KBM-7 (cell line): ENCODE data around the gene MLC1.
A peak's percentile ranks its signal among the peaks of the same experiment; 100 is the strongest.

Experiments used
- DNase-seq: peaks from one replicate; pipeline ENCODE4 v3.0.0-alpha.2; 2015
- in situ Hi-C: fragments of 300-500 bp; cut with MboI; formaldehyde crosslinking; loops from 2 replicates; pipeline ENCODE4 v1.14.3; 2020; ENCODE audit warnings: low sequenced_read_pairs, low pct_unique_long_range_greater_than_20kb, mixed read lengths

The MLC1 gene

GRCh38 chr22:50027639-50028537 lies 57.3 kb downstream of the MLC1 start:
- in situ Hi-C loops: loop anchor here (25.0 kb wide), 1 partner anchor 266 kb away; no protein-coding TSS in a partner anchor
- DNase-seq: peak; percentile 23

GRCh38 chr22:50025993-50026392 lies 59.2 kb downstream of the MLC1 start:
- in situ Hi-C loops: loop anchor here (25.0 kb wide), 1 partner anchor 264 kb away; no protein-coding TSS in a partner anchor
- no peak for DNase-seq

GRCh38 chr22:50022171-50022819 lies 62.9 kb downstream of the MLC1 start:
- in situ Hi-C loops: no loop called here
- DNase-seq: no peak

GRCh38 chr22:50020606-50021005 lies 64.6 kb downstream of the MLC1 start:
- no peak for DNase-seq
- in situ Hi-C loops: no loop called here

- no peak for DNase-seq
- in situ Hi-C loops: no loop called here
Observed at GRCh38 chr22:50019316-50019715, 65.9 kb downstream of the MLC1 start.

- no peak for DNase-seq
- in situ Hi-C loops: no loop called here
Observed at GRCh38 chr22:50018608-50019285, 66.5 kb downstream of the MLC1 start.

GRCh38 chr22:50017701-50018224 lies 67.5 kb downstream of the MLC1 start:
- in situ Hi-C loops: no loop called here
- no peak for DNase-seq

GRCh38 chr22:50016988-50017700 lies 68.1 kb downstream of the MLC1 start:
- in situ Hi-C loops: no loop called here
- no peak for DNase-seq

GRCh38 chr22:50016308-50016987 lies 68.8 kb downstream of the MLC1 start:
- in situ Hi-C loops: no loop called here
- no peak for DNase-seq

- in situ Hi-C loops: no loop called here
- no peak for DNase-seq
Observed at GRCh38 chr22:50015451-50016307, 69.5 kb downstream of the MLC1 start.

GRCh38 chr22:50014655-50015401 lies 70.4 kb downstream of the MLC1 start:
- no peak for DNase-seq
- in situ Hi-C loops: no loop called here

- in situ Hi-C loops: no loop called here
- DNase-seq: no peak
Observed at GRCh38 chr22:50014053-50014501, 71.1 kb downstream of the MLC1 start.

GRCh38 chr22:50012211-50013181 lies 72.7 kb downstream of the MLC1 start, which contains the start of gene IL17REL:
Gene IL17REL (minus strand): TSS chr22:50012765. CDS start chr22:50012646, 119 bp downstream.
- in situ Hi-C loops: no loop called here
- no peak for DNase-seq

GRCh38 chr22:50011447-50012210 lies 73.6 kb downstream of the MLC1 start:
- DNase-seq: no peak
- in situ Hi-C loops: no loop called here
